ENCODE data around the gene EDIL3. TPM values are rescaled to one million over a fixed set of nuclear protein-coding genes. Genes with fewer than 3 reads are reported as not detected.

The EDIL3 gene
- total and polyA plus RNA-seq, 2 of the 8 experiments (the other 6 are each of a cell fraction or from before 2014, with no cell fraction given), result 14.7 to 47.2 TPM

DNA sequence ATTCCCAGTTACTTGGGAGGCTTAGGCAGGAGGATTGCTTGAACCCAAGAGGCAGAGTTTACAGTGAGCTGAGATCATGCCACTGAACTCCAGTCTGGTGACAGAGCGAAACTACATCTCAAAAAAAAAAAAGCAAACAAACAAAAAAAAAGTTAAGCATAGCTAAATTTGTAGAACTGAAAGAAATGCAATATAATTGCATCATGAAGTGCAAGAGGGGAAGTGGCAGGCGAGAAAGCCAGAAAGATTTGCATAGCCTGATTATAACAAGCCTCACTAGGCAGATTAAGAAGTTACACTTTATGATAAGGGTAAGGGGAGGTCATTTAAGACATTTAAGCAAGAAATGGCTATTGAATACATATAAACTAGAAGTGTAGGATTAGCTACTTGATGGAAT lies 187.1 kb downstream of the EDIL3 start:
- H2BK5ac ChIP-seq (ENCODE audit: low read depth, low read length), result no peak overlapping the region
- no peaks in the 10 kb centered on the region for H3K27me3 ChIP-seq (replicated peaks in 1 of 4; ENCODE audit: control insufficient read depth in 3 of 4, extremely low read depth in 1 of 4, insufficient read depth in 3 of 4, low read length in 3 of 4)
- H3K14ac ChIP-seq (ENCODE audit: insufficient read length), result no peak overlapping the region
- no peak overlapping the region for H4K91ac ChIP-seq (replicated peaks; ENCODE audit: insufficient read length, low read length)
- WGBS, 2 experiments (ENCODE audit: extremely low coverage in 1 of 2, insufficient coverage in 1 of 2, insufficient read length in 1 of 2, insufficient replicate concordance in 2 of 2, low coverage in 1 of 2, low lambda C conversion rate in 2 of 2, missing lambda C conversion rate in 1 of 2), result 93% methylated on average over 2 of the region's 2 CpGs; no CpG with 5 or more reads in 1 of the 2 experiments
- H3K18ac ChIP-seq (ENCODE audit: extremely low read depth, low read length), result no peak overlapping the region
- no peak overlapping the region for H4K8ac ChIP-seq (ENCODE audit: extremely low read depth, insufficient read depth, low read length)
- H4K5ac ChIP-seq (ENCODE audit: insufficient read length, low read depth, low read length), result no peak overlapping the region
- no peaks in the 10 kb centered on the region for H3K9me3 ChIP-seq (ENCODE audit: insufficient read depth in 2 of 2, low read depth in 1 of 2, low read length in 1 of 2)
- H3K9ac ChIP-seq (replicated peaks in 1 of 4; ENCODE audit: extremely low read depth in 1 of 4, low read depth in 3 of 4, low read length in 3 of 4), result no peak overlapping the region
- no peaks in the 10 kb centered on the region for H3K23me2 ChIP-seq (ENCODE audit: low read depth, low read length)
- no peak for DNase-seq (ENCODE audit: low read depth in 1 of 2, low spot score in 2 of 2)
- no peaks in the 10 kb centered on the region for H3K36me3 ChIP-seq (ENCODE audit: control insufficient read depth in 2 of 4, insufficient read depth in 4 of 4, low read length in 3 of 4)
- H3K4me1 ChIP-seq (replicated peaks in 1 of 4; ENCODE audit: control insufficient read depth in 3 of 4, insufficient read depth in 4 of 4, low read length in 3 of 4), result no peaks in the 10 kb centered on the region
- TF ChIP-seq MAFK (IDR thresholded peaks at IDR 0.05; ENCODE audit: low read depth, low read length), result no peak
- TF ChIP-seq SP4 (IDR thresholded peaks at IDR 0.05; ENCODE audit: low read length), result no peak
- no peak for TF ChIP-seq TCF12 (IDR thresholded peaks at IDR 0.05; ENCODE audit: low read depth, low read length)
- no peak for TF ChIP-seq NRF1 (IDR thresholded peaks at IDR 0.05; ENCODE audit: low read depth, low read length)
- TF ChIP-seq SIX5 (IDR thresholded peaks at IDR 0.05; ENCODE audit: low read depth, low read length), result no peak
- no peak for TF ChIP-seq GABPA (IDR thresholded peaks at IDR 0.05; ENCODE audit: borderline replicate concordance, insufficient read depth, low read length)
- TF ChIP-seq POLR2A (IDR thresholded peaks at IDR 0.05; ENCODE audit: control extremely low read depth in 1 of 2, low read depth in 2 of 2, low read length in 2 of 2), result no peak
- TF ChIP-seq BACH1 (IDR thresholded peaks at IDR 0.05; ENCODE audit: low read length), result no peak
- no peak for TF ChIP-seq YY1 (IDR thresholded peaks at IDR 0.05; ENCODE audit: low read depth, low read length)
- TF ChIP-seq SUZ12 (IDR thresholded peaks at IDR 0.05; ENCODE audit: low read length), result no peak
- no peak for TF ChIP-seq TBP (IDR thresholded peaks at IDR 0.05; ENCODE audit: low read depth, low read length)
- TF ChIP-seq CBX5 (IDR thresholded peaks at IDR 0.05; ENCODE audit: low read depth, low read length), result no peak
- TF ChIP-seq, protein P1, sequence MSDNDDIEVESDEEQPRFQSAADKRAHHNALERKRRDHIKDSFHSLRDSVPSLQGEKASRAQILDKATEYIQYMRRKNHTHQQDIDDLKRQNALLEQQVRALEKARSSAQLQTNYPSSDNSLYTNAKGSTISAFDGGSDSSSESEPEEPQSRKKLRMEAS (IDR thresholded peaks at IDR 0.05), result no peak
- no peak for TF ChIP-seq TAF7 (optimal IDR thresholded peaks at IDR 0.05; ENCODE audit: borderline replicate concordance, low read depth, low read length)
- no peak overlapping the region for H3K4me2 ChIP-seq (ENCODE audit: insufficient read depth in 1 of 2, low read depth in 2 of 2, low read length in 2 of 2)
- POLR2A ChIA-PET (ENCODE audit: partially characterized antibody), result no interaction called here
- H3K4me3 ChIP-seq (ENCODE audit: extremely low read depth in 1 of 4, insufficient read depth in 2 of 4, low read depth in 3 of 4, low read length in 4 of 4), result no peak overlapping the region
- H3K23ac ChIP-seq (ENCODE audit: insufficient read length), result no peak overlapping the region
- CTCF ChIA-PET (ENCODE audit: partially characterized antibody), result no interaction called here
- H3K27ac ChIP-seq (ENCODE audit: low read depth, low read length), result no peak overlapping the region
- no peaks in the 10 kb centered on the region for H3K79me1 ChIP-seq (ENCODE audit: low read depth, low read length)
- no peak overlapping the region for H2BK120ac ChIP-seq (replicated peaks; ENCODE audit: low read depth, low read length)
- H2BK15ac ChIP-seq (ENCODE audit: low read length), result no peak overlapping the region
- H3K4ac ChIP-seq (replicated peaks; ENCODE audit: insufficient read length, low read depth, low read length), result no peak overlapping the region
- no peaks in the 10 kb centered on the region for H4K20me1 ChIP-seq (replicated peaks in 1 of 2; ENCODE audit: control insufficient read depth in 1 of 2, insufficient read depth in 2 of 2, low read length in 2 of 2)
- H2BK20ac ChIP-seq (ENCODE audit: low read length), result no peak overlapping the region
- H3K56ac ChIP-seq (replicated peaks; ENCODE audit: insufficient read length, low read depth, low read length), result no peak overlapping the region
- no peak overlapping the region for H2AFZ ChIP-seq (ENCODE audit: low read length)
- no peak for FAIRE-seq
- 0 out of 4 replicates have a peak, but pooled peaks cover 0 to 2% of the 10 kb centered on the region in 2 experiments for H3K79me2 ChIP-seq (ENCODE audit: control insufficient read depth in 1 of 2, insufficient read depth in 2 of 2, low read length in 2 of 2)
- H2AK5ac ChIP-seq (ENCODE audit: low read depth, low read length), result no peak overlapping the region
- no peak overlapping the region for H2BK12ac ChIP-seq (ENCODE audit: low read depth, low read length)

Measured in H1 (cell line).